GM19023 (cell line): ENCODE results near the gene FAM219A.

ENCODE experiments used
- ATAC-seq: cut with Tn5 transposase; IDR thresholded peaks from one replicate; pipeline ENCODE4 v1.9.1; 2021; ENCODE audit warnings: mild to moderate bottlenecking, moderate library complexity; ENCODE audit not compliant: unreplicated experiment

The FAM219A gene

DNA sequence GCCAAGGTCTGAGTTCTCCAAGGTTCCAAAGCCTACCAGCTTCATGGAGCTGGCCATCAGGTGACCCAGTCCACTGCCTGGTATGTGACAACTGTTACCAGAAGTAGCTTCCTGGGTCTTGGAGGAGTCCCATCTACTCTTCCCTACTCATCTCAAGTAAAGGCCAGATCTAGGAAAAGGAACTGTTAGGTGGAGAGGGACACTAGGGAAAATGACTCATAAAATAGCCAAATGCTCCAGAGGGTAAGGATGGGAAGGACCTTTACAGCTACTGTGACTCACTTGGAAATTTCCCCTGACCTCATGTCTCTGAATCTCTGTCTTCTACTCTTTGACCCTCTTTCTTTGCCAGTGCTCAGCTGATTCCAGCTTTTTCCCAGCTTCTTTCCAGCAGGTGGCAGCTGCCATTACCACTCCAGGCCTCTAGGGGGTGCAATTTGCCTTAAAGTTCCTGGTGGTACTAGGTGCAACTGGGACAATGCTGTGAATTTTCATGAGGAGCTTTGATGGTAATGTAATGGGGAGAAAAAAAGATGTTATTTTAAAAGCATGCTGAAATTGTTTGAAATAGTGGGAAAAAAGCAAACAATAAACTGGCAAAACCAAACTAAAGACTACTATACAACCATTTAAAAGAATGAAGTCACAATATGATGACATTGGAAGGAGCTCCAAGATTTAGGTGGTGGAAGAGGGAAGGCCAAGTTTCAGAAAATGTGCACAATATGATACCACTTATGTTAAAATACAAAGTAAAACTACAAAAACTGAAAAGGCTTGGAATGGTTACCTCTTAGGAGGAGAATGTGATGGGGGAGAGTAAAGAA is 54.6 kb downstream of the FAM219A start:
- ATAC-seq: no peak

DNA sequence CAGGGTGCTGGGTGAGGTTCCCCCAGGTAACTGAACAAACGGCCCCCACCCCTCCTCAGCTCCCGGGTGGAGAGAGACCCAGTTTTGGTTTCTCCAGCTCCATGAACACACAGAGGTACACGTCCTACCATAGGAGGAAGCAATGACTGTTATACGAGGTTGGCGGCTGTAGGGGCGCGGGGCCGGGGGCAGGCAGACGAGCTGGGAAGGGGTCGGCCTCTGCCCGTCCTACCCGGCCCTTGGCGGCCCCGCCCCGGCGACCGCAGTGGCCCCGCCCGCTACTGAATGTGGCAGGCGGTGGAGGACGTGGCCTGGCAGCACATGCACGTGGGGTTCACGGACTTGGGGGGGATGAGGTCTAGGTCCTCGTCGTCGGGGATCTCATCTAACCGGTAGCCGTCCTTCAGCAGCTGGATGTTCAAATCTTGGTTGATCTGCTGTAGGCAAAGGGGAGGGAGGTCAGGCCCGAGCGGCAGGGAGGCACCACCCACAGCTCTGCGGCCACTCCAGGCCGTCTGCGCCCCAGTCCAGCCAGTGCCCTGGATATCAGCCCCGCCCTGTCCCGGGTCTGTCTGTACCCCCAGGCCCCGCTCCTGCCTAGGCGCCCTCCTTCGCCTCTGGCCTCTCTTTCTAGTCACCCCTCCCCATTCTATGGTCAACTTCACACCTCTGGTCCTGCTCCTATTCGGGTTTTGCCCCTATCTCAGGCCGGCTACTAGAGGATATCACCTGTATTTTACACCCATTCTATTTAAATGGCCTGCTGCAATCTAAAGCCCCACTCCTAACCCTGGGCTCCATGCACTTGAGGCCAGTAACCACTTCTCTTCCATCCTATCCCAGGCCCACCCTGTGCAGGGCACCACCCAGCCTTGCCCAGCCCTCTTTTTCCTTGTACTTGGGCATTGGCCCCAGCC is 57.4 kb downstream of the FAM219A start:
- ATAC-seq: no peak

DNA sequence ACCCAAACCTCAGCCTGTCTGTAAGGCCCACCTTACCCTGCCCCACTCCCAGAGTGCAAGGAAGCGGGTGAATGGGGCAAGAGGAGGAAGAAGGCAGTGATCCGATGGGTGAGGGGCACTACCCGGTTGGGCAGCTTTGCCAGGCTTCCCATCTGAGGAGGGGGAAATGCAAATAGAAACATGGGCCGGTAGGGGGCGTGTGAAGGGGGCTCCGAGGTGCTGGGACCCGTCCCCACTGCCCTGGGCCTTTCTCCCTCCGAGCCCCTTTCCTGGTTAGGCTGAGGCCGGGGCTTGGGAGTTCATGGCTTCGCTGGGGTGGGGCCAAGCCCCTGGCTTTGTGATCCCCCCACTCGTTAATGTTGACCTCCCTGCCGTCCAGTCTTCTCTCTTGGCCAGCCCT is 58.1 kb downstream of the FAM219A start:
- ATAC-seq: no peak

GRCh38 chr9:34399729-34400128 is 58.6 kb downstream of the FAM219A start:
- ATAC-seq: no peak

GRCh38 chr9:34398875-34399274 is 59.5 kb downstream of the FAM219A start:
- no peak for ATAC-seq

- no peak for ATAC-seq
Measured at GRCh38 chr9:34396276-34397214, 61.8 kb downstream of the FAM219A start.

DNA sequence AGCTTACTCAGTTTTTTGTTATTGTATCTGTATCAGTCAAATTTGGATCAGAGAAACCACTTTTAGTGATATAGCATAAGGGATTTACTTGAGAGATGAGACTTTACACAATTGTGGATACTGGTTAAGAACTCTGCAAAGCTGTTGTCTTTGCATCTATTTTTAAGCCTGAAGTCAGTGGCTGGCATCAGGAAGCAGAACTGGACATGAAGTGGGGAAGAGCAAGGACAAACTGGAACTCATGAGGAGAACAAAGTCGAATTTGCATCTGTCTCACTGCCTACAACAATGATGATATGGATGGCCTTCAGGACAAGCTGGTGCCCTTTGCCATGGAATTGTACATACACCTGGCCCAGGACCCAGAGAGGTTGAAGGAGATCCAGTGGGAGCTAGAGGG is 65.9 kb downstream of the FAM219A start:
- ATAC-seq: no peak

- no peak for ATAC-seq
Measured at GRCh38 chr9:34387239-34387638, 71.1 kb downstream of the FAM219A start.

DNA sequence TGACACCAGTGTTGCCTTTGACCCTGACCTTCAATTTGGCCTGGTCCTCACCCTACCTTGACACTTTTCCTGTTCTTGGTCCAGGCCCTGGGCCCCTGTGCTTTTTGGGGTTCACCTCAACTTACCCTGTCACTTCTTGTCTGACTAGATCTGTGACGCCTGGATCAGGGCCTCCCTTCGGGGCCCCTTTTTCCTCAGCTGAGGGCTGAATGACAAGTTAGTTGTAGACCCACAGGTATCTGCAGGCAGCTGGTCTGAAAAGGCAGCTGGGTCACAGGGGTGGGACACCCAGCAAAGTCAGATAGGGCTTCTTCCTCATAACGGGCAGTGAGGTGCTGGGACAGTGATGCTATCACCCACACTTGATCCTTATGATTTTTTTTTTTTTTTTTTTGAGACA is 71.7 kb downstream of the FAM219A start:
- ATAC-seq: no peak

DNA sequence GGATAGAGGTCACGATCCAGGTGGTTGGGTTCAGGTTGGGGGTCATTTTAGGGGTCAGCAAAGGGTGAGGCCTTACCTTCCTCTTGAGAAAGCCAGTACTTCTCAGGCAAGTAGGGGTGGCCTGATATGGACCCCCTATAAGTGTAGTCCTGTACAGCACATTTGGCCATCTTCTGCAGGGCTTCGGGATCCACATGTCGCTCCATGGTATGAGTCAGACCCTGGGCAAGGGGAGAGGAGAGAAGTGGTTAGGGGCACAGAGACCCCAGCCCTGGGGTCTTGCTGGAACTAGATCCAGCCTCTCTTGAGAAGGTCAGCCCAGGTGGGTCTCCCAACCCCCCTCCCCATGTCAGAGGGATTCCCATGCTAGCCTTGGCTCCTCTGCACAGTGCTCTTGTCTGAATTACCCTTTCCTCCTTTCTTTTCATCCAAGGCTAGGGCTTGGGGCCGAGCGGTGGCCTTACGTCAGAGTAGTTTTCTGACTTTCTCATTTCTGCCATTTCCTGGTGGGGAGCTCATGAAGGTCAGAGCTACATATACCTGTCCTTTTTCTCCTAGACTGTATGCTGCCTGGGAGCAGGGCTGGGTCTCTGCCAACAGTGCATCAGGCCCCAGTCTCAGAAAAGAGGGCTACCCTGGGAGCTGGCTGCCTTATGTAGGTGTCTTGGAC is 72.7 kb downstream of the FAM219A start:
- ATAC-seq: no peak

- no peak for ATAC-seq
Measured at GRCh38 chr9:34384368-34385165, 73.8 kb downstream of the FAM219A start.

DNA sequence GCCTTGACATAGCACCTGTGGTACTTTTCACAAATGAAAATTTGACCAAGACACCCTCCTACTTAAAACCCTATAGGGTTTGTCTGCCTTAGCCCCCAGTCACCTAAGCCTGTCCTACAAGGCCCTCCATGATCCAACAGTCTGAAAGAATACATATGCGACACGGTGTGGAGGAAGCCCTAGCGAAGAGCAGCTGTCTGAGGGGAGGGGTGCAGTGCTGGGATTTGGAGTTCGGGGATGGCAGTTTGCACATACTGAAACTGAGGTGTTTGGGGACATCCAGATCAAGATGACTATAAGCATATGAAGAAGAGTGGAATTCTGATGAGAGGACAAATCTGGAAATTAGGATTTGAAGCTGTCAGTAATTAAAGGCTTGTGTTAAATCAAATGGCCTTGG is 74.5 kb downstream of the FAM219A start:
- ATAC-seq: no peak

GRCh38 chr9:34382879-34383278 is 75.5 kb downstream of the FAM219A start:
- no peak for ATAC-seq

DNA sequence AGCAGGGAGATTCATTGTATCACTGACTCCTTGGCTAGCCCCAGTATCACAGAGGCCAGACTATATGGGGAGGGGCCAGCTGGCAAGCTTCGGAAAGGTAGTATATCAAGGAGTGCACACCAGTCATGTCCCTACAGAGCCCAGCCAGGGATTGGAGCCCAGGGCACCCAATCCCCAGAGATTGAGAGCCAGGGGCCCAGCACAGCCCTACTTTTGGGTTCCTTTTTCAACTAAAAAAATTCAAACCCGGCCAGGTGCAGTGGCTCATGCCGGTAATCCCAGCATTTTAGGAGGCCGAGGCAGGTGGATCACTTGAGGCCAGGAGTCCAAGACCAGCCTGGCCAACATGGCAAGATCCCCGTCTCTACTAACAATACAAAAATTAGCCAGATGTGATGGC is 76.3 kb downstream of the FAM219A start:
- ATAC-seq: no peak

DNA sequence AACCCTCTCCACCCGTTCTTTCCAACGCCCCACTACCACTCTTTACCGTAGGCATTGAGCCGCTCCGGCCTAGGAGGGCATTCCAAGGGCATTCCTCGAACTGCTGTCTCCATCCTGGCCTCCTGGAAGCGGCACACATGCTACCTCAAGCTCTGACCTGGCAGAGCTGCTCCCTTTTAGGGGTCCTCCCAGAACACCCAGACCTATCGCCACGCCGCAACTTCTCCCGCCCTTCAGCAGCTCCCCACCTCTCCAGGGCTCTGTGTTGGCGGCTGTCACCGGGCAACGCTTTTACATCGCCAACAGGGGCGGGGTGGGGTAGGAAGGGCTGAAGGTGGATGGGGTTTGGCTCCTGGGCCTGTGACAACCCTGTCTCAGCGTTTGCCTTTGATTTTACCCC is 77.0 kb downstream of the FAM219A start:
- no peak for ATAC-seq

- ATAC-seq: peak; percentile 30
Measured at GRCh38 chr9:34380511-34381315, 77.7 kb downstream of the FAM219A start.

GRCh38 chr9:34380034-34380510 is 78.3 kb downstream of the FAM219A start:
- ATAC-seq: no peak

GRCh38 chr9:34379334-34380033 is 78.9 kb downstream of the FAM219A start:
- ATAC-seq: no peak
